HG03097 (cell line): ENCODE data around the gene EP300.
"Not testable (repeated sequence)": the region's sequence is repeated elsewhere in the genome, so short reads cannot be mapped to it uniquely, and the experiment has no call there.

ENCODE experiments used
- ATAC-seq: cut with Tn5 transposase; IDR thresholded peaks from one replicate; pipeline ENCODE4 v1.9.1; 2021; ENCODE audit not compliant: unreplicated experiment, low FRiP score

EP300 gene

GRCh38 chr22:41092023-41092817 is at the start of gene EP300:
Gene EP300, plus strand, starts transcription at chr22:41092592. Its CDS starts 413 bp downstream, at chr22:41093005.
- ATAC-seq, result peak; percentile 36

GRCh38 chr22:41043722-41044121 is 48.7 kb upstream of the EP300 start:
- no peak for ATAC-seq

GRCh38 chr22:41045575-41045974 is 46.8 kb upstream of the EP300 start:
- ATAC-seq, result not testable (repeated sequence)

GRCh38 chr22:41047801-41048211 is 44.6 kb upstream of the EP300 start:
- ATAC-seq, result no peak

GRCh38 chr22:41048345-41048744 is 44.0 kb upstream of the EP300 start:
- not testable (repeated sequence) for ATAC-seq

- ATAC-seq, result no peak
Observed at GRCh38 chr22:41048791-41049717, 43.3 kb upstream of the EP300 start.

- ATAC-seq, result not testable (repeated sequence)
Observed at GRCh38 chr22:41049795-41050194, 42.6 kb upstream of the EP300 start.

- ATAC-seq, result no peak
Observed at GRCh38 chr22:41050883-41051282, 41.5 kb upstream of the EP300 start.

- no peak for ATAC-seq
Observed at GRCh38 chr22:41052661-41053490, 39.5 kb upstream of the EP300 start.

GRCh38 chr22:41057076-41057475 is 35.3 kb upstream of the EP300 start:
- ATAC-seq, result no peak

GRCh38 chr22:41062146-41062545 is 30.2 kb upstream of the EP300 start:
- no peak for ATAC-seq

- ATAC-seq, result not testable (repeated sequence)
Observed at GRCh38 chr22:41064326-41064725, 28.1 kb upstream of the EP300 start.

GRCh38 chr22:41066341-41066740 is 26.1 kb upstream of the EP300 start:
- ATAC-seq, result not testable (repeated sequence)

GRCh38 chr22:41067968-41068367 is 24.4 kb upstream of the EP300 start:
- not testable (repeated sequence) for ATAC-seq

- no peak for ATAC-seq
Observed at GRCh38 chr22:41070665-41071331, 21.6 kb upstream of the EP300 start.

- no peak for ATAC-seq
Observed at GRCh38 chr22:41074061-41074460, 18.3 kb upstream of the EP300 start.

GRCh38 chr22:41074466-41074865 is 17.9 kb upstream of the EP300 start:
- no peak for ATAC-seq

GRCh38 chr22:41074941-41075710 is 17.3 kb upstream of the EP300 start:
- ATAC-seq, result no peak

GRCh38 chr22:41075946-41076345 is 16.4 kb upstream of the EP300 start:
- ATAC-seq, result no peak
